Fibroblast of skin of back (primary cell): ENCODE measurements around the gene LMOD1.
"Not testable (repeated sequence)": the region's sequence is repeated elsewhere in the genome, so short reads cannot be mapped to it uniquely, and the experiment has no call there.

ENCODE experiments used
- DNase-seq: peaks from one replicate; pipeline ENCODE4 v3.0.0-alpha.2; 2013

Gene LMOD1

GRCh38 chr1:201945863-201946223, 505 bp downstream of the LMOD1 start:
- no peak for DNase-seq

GRCh38 chr1:201945157-201945556, 1.2 kb downstream of the LMOD1 start:
- peak; percentile 33 for DNase-seq

- DNase-seq: peak; percentile 29
Observed at GRCh38 chr1:201944639-201945038, 1.7 kb downstream of the LMOD1 start.

DNA sequence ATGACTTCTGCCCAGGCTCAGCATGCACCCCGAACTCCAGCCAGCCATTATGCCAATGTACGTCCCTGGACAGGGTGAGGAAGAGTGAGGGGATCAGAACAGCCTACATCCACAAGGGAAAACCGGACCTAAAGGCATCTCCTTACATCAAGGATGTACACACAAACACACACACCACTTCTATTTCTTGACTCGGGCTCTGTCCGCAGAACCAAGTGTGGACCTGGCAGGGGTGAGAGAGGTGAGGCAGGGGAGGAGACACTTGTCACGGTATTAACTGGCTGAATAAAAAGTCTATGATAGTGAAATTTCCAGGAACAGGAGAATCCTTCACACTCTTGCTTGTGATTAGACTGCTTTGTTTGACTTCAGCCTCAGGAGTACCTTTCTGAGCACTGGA, 2.3 kb downstream of the LMOD1 start:
- no peak for DNase-seq

GRCh38 chr1:201942129-201942495, 4.2 kb downstream of the LMOD1 start:
- no peak for DNase-seq

DNA sequence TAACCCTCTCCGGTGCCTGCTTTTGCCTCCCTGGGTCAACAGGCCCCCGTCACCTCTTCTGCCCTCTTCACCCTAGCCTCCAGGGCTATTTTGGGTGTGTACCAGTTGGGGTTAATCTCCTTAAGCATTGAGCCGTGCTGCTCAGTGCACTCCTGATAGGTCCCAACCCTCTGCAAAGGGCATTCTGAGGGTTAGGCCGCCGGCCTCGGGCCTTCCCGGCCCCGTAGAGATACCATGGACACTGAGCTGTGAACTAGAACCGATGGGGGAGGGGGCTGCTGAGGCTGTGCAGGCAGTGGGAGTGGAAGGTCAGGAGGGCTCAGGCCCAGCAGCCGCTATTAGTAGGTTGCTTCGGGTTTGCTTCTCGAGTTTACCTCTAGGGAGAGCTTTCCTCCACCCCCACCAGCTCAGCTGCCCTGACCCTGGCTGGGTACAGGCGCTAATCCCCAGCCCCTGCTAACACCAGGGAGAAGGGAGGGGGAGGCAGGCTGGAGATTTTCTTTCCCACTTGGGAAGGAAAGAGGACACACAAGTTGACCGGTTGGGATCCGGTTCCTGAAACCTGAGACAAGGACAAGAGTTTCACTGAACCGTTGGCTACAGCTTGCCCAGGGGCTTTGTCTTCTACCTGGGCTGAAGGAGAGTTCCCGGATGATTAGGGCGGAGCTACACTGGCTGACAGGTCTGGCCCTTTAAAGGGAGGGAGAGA, 4.8 kb downstream of the LMOD1 start:
- no peak for DNase-seq

DNA sequence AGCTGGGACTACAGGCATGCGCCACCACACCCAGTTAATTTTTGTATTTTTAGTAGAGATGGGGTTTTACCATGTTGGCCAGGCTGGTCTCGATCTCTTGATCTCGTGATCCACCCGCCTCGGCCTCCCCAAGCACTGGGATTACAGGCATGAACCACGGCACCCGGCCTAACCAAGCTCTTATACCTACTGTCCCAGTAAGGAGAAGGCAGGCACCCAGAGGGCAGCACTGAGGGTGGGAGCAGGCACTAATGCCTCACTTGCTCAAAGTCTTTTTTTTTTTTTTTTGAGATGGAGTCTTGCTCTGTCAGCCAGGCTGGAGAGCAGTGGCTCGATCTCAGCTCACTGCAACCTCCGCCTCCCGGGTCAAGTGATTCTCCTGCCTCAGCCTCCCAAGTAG, 6.0 kb downstream of the LMOD1 start:
- DNase-seq: not testable (repeated sequence)

- DNase-seq: no peak
Observed at GRCh38 chr1:201939574-201939973, 6.8 kb downstream of the LMOD1 start.

DNA sequence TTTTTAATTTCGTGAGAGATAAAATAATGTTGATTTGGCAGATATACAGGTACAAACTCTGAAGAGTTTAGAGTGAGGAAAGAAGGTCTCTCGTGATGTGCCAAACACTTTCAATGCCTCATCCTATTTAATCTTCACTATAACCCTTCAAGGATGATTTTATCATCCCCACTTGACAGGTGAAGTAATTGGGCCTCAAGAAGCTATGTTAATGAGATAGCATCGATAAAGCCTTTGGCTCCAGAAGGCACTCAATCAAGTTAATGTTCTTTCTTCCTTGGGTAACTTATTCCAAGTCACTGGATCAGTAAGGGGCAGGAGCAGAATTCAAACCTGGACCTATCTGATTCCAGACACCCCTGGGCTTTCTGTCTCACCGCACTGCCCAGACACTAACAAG, 7.2 kb downstream of the LMOD1 start:
- no peak for DNase-seq

- DNase-seq: no peak
Observed at GRCh38 chr1:201938440-201939035, 7.8 kb downstream of the LMOD1 start.

GRCh38 chr1:201937624-201938213, 8.6 kb downstream of the LMOD1 start:
- peak; percentile 86 for DNase-seq

DNA sequence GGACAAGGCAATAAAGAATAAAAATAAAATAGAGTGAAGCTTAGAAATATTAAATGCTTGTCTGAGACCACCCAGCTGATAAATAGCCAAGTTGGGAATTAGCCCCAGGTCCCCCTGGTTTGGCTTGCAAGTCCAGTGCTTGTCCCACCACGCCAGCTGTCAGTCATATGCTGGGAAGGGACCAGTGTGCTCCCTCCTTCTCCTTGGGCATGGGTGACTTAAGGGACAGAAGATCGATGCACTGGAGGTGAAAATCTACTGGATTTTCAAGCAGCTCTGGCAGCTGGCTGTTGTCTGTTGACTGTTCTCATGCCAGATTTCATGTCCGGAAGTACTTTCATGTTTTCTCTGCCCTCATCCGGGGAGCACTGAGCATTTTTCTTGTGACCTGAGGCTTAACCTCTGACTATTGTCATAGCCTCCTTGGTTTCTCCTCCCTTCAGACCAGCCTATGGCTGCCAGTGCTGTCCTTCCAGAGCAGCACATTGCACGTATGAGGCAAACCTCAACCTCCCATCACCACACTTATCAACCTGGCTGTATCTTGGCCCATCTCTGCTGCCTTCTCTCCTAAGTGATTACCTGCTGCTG, 12.4 kb downstream of the LMOD1 start:
- peak; percentile 59 for DNase-seq

- DNase-seq: no peak
Observed at GRCh38 chr1:201930803-201931202, 15.5 kb downstream of the LMOD1 start.

GRCh38 chr1:201930137-201930536, 16.2 kb downstream of the LMOD1 start:
- DNase-seq: no peak

GRCh38 chr1:201928266-201928665, 18.1 kb downstream of the LMOD1 start:
- DNase-seq: no peak

- peak; percentile 59 for DNase-seq
Observed at GRCh38 chr1:201925981-201926645, 20.2 kb downstream of the LMOD1 start.

DNA sequence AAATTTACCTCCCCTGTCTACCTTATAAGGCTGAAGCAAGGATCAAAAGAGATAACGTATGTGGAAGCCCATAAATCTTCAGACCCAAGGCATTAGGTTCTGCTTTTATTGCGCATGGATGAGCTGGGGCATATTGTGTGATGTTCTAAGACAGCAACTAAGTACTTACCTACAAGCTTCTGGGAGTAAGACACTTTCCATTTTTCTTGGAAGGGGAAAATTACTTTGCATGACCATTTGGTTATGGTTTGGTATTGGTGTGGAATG, 21.1 kb downstream of the LMOD1 start:
- DNase-seq: no peak

DNA sequence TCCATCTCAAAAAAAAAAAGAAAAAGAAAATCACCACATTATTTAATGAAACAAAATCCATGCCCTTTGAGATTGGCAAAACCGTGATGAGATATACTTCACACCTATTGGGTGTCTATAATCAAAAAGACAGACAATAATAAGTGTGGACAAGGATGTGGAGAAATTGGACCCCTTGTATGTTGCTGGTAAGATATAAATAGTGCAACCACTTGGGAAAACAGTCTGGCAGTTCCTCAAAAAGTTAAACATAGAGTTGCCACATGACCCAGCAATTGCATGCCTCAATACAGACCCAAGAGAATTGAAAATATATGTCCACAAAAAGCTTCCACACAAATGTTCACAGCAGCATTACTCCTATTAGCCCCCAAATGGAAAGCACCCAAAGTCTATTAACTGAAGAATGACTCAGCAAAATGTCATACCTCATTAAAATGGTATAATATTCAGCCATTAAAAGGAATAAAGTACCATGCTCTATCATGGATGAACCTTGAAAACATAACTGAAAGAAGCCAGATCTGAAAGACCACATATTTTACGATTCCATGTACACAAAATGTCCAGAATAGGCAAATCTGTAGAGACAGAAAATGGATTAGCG, 24.3 kb downstream of the LMOD1 start:
- DNase-seq: no peak

DNA sequence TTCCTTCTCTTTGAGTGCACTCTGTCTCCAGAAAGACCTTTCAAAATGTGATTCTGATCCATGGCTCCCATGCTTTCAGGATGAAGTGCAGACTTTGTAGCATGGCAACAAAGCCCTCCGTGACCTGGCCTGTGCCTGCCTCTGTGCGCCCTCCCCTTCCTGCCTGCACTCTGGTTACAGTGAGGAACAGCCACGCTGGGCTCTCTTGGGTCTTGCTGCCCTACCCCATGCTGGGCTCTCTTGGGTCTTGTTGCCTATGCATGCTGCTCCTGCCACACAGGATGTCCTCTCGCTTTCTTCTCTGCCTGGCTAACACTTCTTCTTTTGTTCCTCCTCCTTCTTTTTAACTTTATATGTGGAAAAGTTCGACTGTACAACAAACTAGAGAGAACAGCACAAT, 28.0 kb downstream of the LMOD1 start:
- DNase-seq: no peak

DNA sequence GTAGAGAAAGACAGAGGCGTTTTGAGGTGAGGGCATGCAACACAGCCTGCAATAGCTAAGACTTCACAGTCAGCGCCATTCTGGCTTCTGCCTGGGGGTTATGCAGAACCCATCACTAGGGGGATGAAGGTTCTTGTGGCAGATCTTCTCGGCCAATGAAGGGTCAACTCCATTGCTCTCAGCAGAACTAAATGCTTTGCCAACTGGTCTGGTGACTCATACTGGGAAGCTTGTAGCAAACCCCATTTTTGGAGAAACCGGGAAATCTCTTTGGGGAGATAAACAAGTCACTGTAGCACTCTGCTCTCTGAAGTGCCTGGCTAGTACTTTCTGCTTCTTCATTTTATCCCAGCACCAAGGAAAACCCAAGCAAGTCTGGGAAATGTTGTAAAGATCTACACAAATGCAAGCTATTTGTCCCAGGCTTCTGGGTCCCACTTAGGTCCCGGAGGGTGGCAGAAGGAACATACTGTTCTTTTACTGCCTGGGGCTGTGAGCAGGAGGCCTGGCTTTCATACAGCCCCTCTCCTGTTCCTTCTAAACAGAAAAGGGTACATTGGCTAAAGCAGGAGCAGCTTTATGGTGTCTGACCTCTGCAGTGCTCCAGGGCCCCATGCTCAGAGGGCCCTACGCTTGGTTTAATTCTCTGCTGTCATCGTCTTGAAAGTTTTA, 28.9 kb downstream of the LMOD1 start:
- peak; percentile 84 for DNase-seq

DNA sequence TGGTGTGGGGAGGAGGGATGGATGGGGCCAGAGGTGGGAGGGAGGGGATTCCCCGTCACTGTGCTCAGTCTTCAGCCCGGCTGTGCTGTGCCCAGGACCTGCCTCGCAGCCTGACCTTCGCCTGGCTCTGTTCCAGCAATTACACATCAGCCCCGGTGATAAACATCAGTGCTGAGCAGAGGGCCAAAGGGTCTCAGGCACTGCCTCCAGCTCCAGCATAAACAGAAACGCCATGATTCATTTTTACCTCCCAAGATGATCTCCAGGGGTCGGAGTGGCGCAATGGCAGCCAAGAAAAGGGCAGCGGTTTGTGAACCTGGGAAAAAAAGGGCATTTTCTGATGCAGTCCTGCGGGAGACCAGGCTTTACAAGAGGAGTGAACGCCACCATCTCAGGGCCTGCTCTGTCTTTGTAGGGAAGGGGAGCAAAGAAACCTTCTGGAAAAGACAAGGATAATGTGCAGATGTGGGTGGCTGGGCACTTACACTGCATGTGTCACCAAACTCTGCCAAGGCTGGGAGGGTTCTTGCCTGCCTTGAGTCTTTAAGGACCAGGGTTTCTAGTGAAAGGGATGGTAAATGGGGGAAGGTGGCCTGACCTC, 29.6 kb downstream of the LMOD1 start:
- peak; percentile 84 for DNase-seq
